ENCODE measurements around the gene LTK.

The LTK gene

GRCh38 chr15:41517895-41518449 lies 4.3 kb upstream of the LTK start:
- Histone ChIP-seq H3K36me3 (ENCODE audit: insufficient read depth, low read length) (no peaks in the 10 kb centered on the region; the same call in 1 of the 2 replicates), H3K79me2 (ENCODE audit: insufficient read depth, low read length) (no peaks in the 10 kb centered on the region), H3K27ac (ENCODE audit: low read depth, low read length, poor library complexity, severe bottlenecking) (no peak overlapping the region), H3K4me2 (ENCODE audit: low read length) (peak overlapping the region; percentile 14; the same call in 1 of the 2 replicates), H3K27me3 (ENCODE audit: insufficient read depth, low read length) (no peaks in the 10 kb centered on the region), H3K9me3 (ENCODE audit: low read length) (no peaks in the 10 kb centered on the region), H3K4me1 (ENCODE audit: insufficient read depth, low read length, severe bottlenecking) (peaks cover 22% of the 10 kb centered on the region), H2AFZ (ENCODE audit: low read length) (no peak overlapping the region), H3K9ac (ENCODE audit: low read length) (no peak overlapping the region), H3K4me3 (ENCODE audit: low read depth, low read length, poor library complexity, severe bottlenecking) (no peak overlapping the region), H4K20me1 (ENCODE audit: insufficient read depth, low read length) (no peaks in the 10 kb centered on the region), H3F3A (ENCODE audit: insufficient read depth, low read length) (no peaks in the 10 kb centered on the region), H3K9me2 (ENCODE audit: low read depth, low read length) (no peaks in the 10 kb centered on the region)
- TF ChIP-seq EZH2 (IDR thresholded peaks at IDR 0.05; ENCODE audit: borderline replicate concordance, low read length), result no peak
- no peak for TF ChIP-seq CTCF (IDR thresholded peaks at IDR 0.05; ENCODE audit: low read length)

GRCh38 chr15:41512940-41513505 lies 604 bp downstream of the LTK start:
- peak overlapping the region; percentile 37 for H3K4me3 ChIP-seq (ENCODE audit: low read depth, low read length, poor library complexity, severe bottlenecking)
- H3K27me3 ChIP-seq (ENCODE audit: insufficient read depth, low read length), result 0 out of 2 replicates have a peak, but pooled peaks cover 7% of the 10 kb centered on the region
- H3K9ac ChIP-seq (ENCODE audit: low read length), result no peak overlapping the region; the same call in 1 of the 2 replicates
- no peak for TF ChIP-seq EZH2 (IDR thresholded peaks at IDR 0.05; ENCODE audit: borderline replicate concordance, low read length)
- no peak for TF ChIP-seq CTCF (IDR thresholded peaks at IDR 0.05; ENCODE audit: low read length)
- no peaks in the 10 kb centered on the region for H4K20me1 ChIP-seq (ENCODE audit: insufficient read depth, low read length)
- no peaks in the 10 kb centered on the region for H3K79me2 ChIP-seq (ENCODE audit: insufficient read depth, low read length)
- H3K4me1 ChIP-seq (ENCODE audit: insufficient read depth, low read length, severe bottlenecking), result peaks cover 21% of the 10 kb centered on the region
- no peak overlapping the region for H3K27ac ChIP-seq (ENCODE audit: low read depth, low read length, poor library complexity, severe bottlenecking)
- no peaks in the 10 kb centered on the region for H3K9me2 ChIP-seq (ENCODE audit: low read depth, low read length)
- H3F3A ChIP-seq (ENCODE audit: insufficient read depth, low read length), result no peaks in the 10 kb centered on the region
- H2AFZ ChIP-seq (ENCODE audit: low read length), result no peak overlapping the region
- H3K9me3 ChIP-seq (ENCODE audit: low read length), result no peaks in the 10 kb centered on the region
- H3K4me2 ChIP-seq (ENCODE audit: low read length), result peak overlapping the region; percentile 58
- H3K36me3 ChIP-seq (ENCODE audit: insufficient read depth, low read length), result no peaks in the 10 kb centered on the region; the same call in 1 of the 2 replicates

GRCh38 chr15:41512512-41512939 lies 1.1 kb downstream of the LTK start:
- Histone ChIP-seq H3K79me2 (ENCODE audit: insufficient read depth, low read length) (no peaks in the 10 kb centered on the region), H3K27me3 (ENCODE audit: insufficient read depth, low read length) (0 out of 2 replicates have a peak, but pooled peaks cover 7% of the 10 kb centered on the region), H3K4me3 (ENCODE audit: low read depth, low read length, poor library complexity, severe bottlenecking) (peak overlapping the region; percentile 37), H3K9me2 (ENCODE audit: low read depth, low read length) (no peaks in the 10 kb centered on the region), H2AFZ (ENCODE audit: low read length) (no peak overlapping the region), H4K20me1 (ENCODE audit: insufficient read depth, low read length) (no peaks in the 10 kb centered on the region), H3K27ac (ENCODE audit: low read depth, low read length, poor library complexity, severe bottlenecking) (no peak overlapping the region), H3K4me2 (ENCODE audit: low read length) (peak overlapping the region; percentile 58), H3K9ac (ENCODE audit: low read length) (no peak overlapping the region), H3K4me1 (ENCODE audit: insufficient read depth, low read length, severe bottlenecking) (peaks cover 16% of the 10 kb centered on the region), H3F3A (ENCODE audit: insufficient read depth, low read length) (no peaks in the 10 kb centered on the region), H3K36me3 (ENCODE audit: insufficient read depth, low read length) (no peaks in the 10 kb centered on the region; the same call in 1 of the 2 replicates), H3K9me3 (ENCODE audit: low read length) (no peaks in the 10 kb centered on the region)
- TF ChIP-seq CTCF (IDR thresholded peaks at IDR 0.05; ENCODE audit: low read length) (no peak), EZH2 (IDR thresholded peaks at IDR 0.05; ENCODE audit: borderline replicate concordance, low read length) (no peak)
